MV-4-11 (cell line): Measurements from ENCODE around the gene UBE4B.
"Not testable (repeated sequence)": the region's sequence is repeated elsewhere in the genome, so short reads cannot be mapped to it uniquely, and the experiment has no call there.

Experiments
- DNase-seq: peaks from one replicate; lab custom pipeline; 2025; lab: John Stamatoyannopoulos, UW

Gene UBE4B

GRCh38 chr1:10073371-10073770, 40.6 kb downstream of the UBE4B start:
- DNase-seq = not testable (repeated sequence)

- peak; percentile 88 for DNase-seq
Measured at GRCh38 chr1:10074059-10074851, 41.5 kb downstream of the UBE4B start.

GRCh38 chr1:10074852-10075730, 42.3 kb downstream of the UBE4B start:
- no peak for DNase-seq

GRCh38 chr1:10075732-10076131, 43.0 kb downstream of the UBE4B start:
- DNase-seq = no peak

GRCh38 chr1:10078494-10078893, 45.7 kb downstream of the UBE4B start:
- DNase-seq = no peak

- no peak for DNase-seq
Measured at GRCh38 chr1:10080523-10080922, 47.8 kb downstream of the UBE4B start.

- DNase-seq = no peak
Measured at GRCh38 chr1:10082785-10083479, 50.2 kb downstream of the UBE4B start.

GRCh38 chr1:10084045-10084444, 51.3 kb downstream of the UBE4B start:
- DNase-seq = no peak

- DNase-seq = no peak
Measured at GRCh38 chr1:10085076-10085475, 52.3 kb downstream of the UBE4B start.

- no peak for DNase-seq
Measured at GRCh38 chr1:10087210-10087609, 54.5 kb downstream of the UBE4B start.

GRCh38 chr1:10101929-10102328, 69.2 kb downstream of the UBE4B start:
- DNase-seq = no peak

GRCh38 chr1:10103193-10103592, 70.4 kb downstream of the UBE4B start:
- DNase-seq = no peak

GRCh38 chr1:10104834-10105233, 72.1 kb downstream of the UBE4B start:
- no peak for DNase-seq

GRCh38 chr1:10105484-10105883, 72.7 kb downstream of the UBE4B start:
- no peak for DNase-seq

- DNase-seq = no peak
Measured at GRCh38 chr1:10106241-10106640, 73.5 kb downstream of the UBE4B start.

- no peak for DNase-seq
Measured at GRCh38 chr1:10106756-10107475, 74.2 kb downstream of the UBE4B start.

GRCh38 chr1:10107476-10107847, 74.7 kb downstream of the UBE4B start:
- peak; percentile 6 for DNase-seq

- DNase-seq = no peak
Measured at GRCh38 chr1:10108134-10108663, 75.4 kb downstream of the UBE4B start.

- DNase-seq = no peak
Measured at GRCh38 chr1:10108948-10109708, 76.4 kb downstream of the UBE4B start.

GRCh38 chr1:10113501-10113900, 80.7 kb downstream of the UBE4B start:
- DNase-seq = no peak

GRCh38 chr1:10114746-10115145, 82.0 kb downstream of the UBE4B start:
- DNase-seq = no peak
